ENCODE data around the gene FLNA. TPM values are rescaled to one million over a fixed set of nuclear protein-coding genes. Genes with fewer than 3 reads are reported as not detected.
A peak's percentile ranks its signal among the peaks of the same experiment; 100 is the strongest.

The FLNA gene
- total and polyA plus RNA-seq, 2 experiments from 2014 or later, result 1,379 to 2,857 TPM

GRCh38 chrX:154321152-154321551 is 53.3 kb downstream of the FLNA start:
- no peak for DNase-seq

DNA sequence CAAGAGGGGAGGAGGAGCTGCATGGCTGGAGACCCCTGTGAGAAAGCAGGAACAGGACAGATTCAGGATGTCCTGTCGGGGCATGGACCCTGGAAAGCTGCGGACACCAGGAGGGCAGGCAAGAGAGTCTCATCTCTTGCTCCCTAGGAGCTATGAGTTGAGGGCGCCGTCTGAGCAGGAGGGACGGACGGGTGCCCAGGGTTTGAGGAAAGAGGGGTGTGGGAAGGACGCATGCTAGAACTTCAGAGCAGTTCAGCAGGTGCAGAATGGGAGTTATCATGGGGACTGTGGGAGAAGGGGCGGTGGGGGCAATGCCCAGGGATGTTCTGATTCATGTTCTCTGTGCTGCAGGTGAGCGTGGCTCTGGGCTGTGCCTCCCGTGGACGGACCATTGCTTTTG is 54.0 kb downstream of the FLNA start:
- H3K36me3 ChIP-seq (ENCODE audit: low read depth), result no peaks in the 10 kb centered on the region

More at GRCh38 chrX:154321152-154321551, 53.3 kb downstream of the FLNA start:
- H3K79me2 ChIP-seq (ENCODE audit: insufficient read depth), result no peaks in the 10 kb centered on the region
- H3K4me1 ChIP-seq (ENCODE audit: insufficient read depth), result no peaks in the 10 kb centered on the region
- no peaks in the 10 kb centered on the region for H4K20me1 ChIP-seq (ENCODE audit: insufficient read depth)
- no peaks in the 10 kb centered on the region for H3F3A ChIP-seq (ENCODE audit: insufficient read depth)
- H3K27me3 ChIP-seq (replicated peaks; ENCODE audit: insufficient read depth), result no peaks in the 10 kb centered on the region; the same call in 1 of the 2 replicates
- no peak overlapping the region for H2AFZ ChIP-seq
- no peak overlapping the region for H3K4me2 ChIP-seq (ENCODE audit: unreplicated experiment)
- WGBS, 2 experiments (ENCODE audit: low coverage in 1 of 2, low lambda C conversion rate in 2 of 2, missing lambda C conversion rate in 2 of 2), result 48 to 58% methylated on average over 7 of the region's 7 CpGs
- no peak overlapping the region for H3K27ac ChIP-seq
- no peak overlapping the region for H3K9ac ChIP-seq
- no peaks in the 10 kb centered on the region for H3K9me3 ChIP-seq (ENCODE audit: low read depth)
- TF ChIP-seq EZH2 (IDR thresholded peaks at IDR 0.05; ENCODE audit: insufficient read depth, poor library complexity, severe bottlenecking) (no peak), EZH2phosphoT487 (IDR thresholded peaks at IDR 0.05; ENCODE audit: insufficient read depth, low read depth) (no peak)
- no peak overlapping the region for H3K4me3 ChIP-seq
- no peaks in the 10 kb centered on the region for H3K9me2 ChIP-seq (ENCODE audit: insufficient read depth)
- in situ Hi-C loops (cut with MboI), result no loop called here
- H3K36me3 ChIP-seq (ENCODE audit: low read depth), result no peaks in the 10 kb centered on the region

DNA sequence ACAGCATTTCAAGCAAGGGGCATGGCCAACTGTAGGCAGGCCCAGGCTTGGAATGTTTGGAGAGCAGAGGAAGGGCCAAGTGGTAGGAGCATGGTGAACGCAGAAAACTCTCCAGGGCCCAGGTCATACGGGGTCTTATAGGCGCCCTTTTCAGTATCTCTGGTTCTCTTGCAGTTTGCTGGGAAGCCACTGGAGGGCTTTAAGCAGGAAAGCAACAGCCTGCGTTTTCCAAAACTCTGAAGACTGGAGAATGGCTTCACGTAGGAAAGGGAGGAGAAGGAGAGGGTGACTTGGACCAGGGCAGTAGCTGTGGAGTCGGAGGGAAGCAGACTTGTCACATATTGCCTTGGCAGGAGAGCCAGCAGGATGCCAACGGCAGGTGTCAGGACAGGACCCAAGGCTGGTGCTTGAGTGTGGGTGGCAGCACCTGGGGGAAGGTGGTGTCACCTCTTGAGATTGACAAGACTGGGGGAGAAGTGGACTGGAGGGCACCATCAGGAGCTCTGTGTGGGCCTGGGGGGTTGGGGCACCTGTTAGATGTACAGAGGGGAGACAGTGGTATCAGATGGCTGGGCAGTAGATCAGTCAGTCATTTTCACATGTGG is 56.9 kb downstream of the FLNA start:
- Histone ChIP-seq H4K20me1 (ENCODE audit: insufficient read depth) (no peaks in the 10 kb centered on the region), H3K27me3 (replicated peaks; ENCODE audit: insufficient read depth) (no peaks in the 10 kb centered on the region), H3K36me3 (ENCODE audit: low read depth) (no peaks in the 10 kb centered on the region), H3K4me2 (ENCODE audit: unreplicated experiment) (no peak overlapping the region), H3K4me1 (ENCODE audit: insufficient read depth) (peaks cover 7% of the 10 kb centered on the region; the same call in 1 of the 2 replicates), H3K4me3 (no peak overlapping the region), H3K27ac (no peak overlapping the region), H3K79me2 (ENCODE audit: insufficient read depth) (no peaks in the 10 kb centered on the region), H3K9me2 (ENCODE audit: insufficient read depth) (no peaks in the 10 kb centered on the region), H3K9ac (no peak overlapping the region), H3K9me3 (ENCODE audit: low read depth) (no peaks in the 10 kb centered on the region), H2AFZ (no peak overlapping the region), H3F3A (ENCODE audit: insufficient read depth) (no peaks in the 10 kb centered on the region)
- DNase-seq, result peak; percentile 39
- WGBS, 2 experiments (ENCODE audit: low coverage in 1 of 2, low lambda C conversion rate in 2 of 2, missing lambda C conversion rate in 2 of 2), result 7 to 8% methylated on average over 4 to 7 of the region's 7 CpGs
- TF ChIP-seq EZH2phosphoT487 (IDR thresholded peaks at IDR 0.05; ENCODE audit: insufficient read depth, low read depth), result no peak
- TF ChIP-seq EZH2 (IDR thresholded peaks at IDR 0.05; ENCODE audit: insufficient read depth, poor library complexity, severe bottlenecking), result no peak
- in situ Hi-C loops (cut with MboI), result no loop called here

More for the DNA sequence above, 54.0 kb downstream of the FLNA start:
- WGBS, 2 experiments (ENCODE audit: low coverage in 1 of 2, low lambda C conversion rate in 2 of 2, missing lambda C conversion rate in 2 of 2), result 58 to 72% methylated on average over 6 to 10 of the region's 11 CpGs
- no peak overlapping the region for H2AFZ ChIP-seq
- H3K4me1 ChIP-seq (ENCODE audit: insufficient read depth), result no peaks in the 10 kb centered on the region
- no peak overlapping the region for H3K4me2 ChIP-seq (ENCODE audit: unreplicated experiment)
- H4K20me1 ChIP-seq (ENCODE audit: insufficient read depth), result no peaks in the 10 kb centered on the region
- H3F3A ChIP-seq (ENCODE audit: insufficient read depth), result no peaks in the 10 kb centered on the region
- no peak overlapping the region for H3K4me3 ChIP-seq
- no peaks in the 10 kb centered on the region for H3K79me2 ChIP-seq (ENCODE audit: insufficient read depth)
- in situ Hi-C loops (cut with MboI), result no loop called here
- TF ChIP-seq EZH2phosphoT487 (IDR thresholded peaks at IDR 0.05; ENCODE audit: insufficient read depth, low read depth) (no peak), EZH2 (IDR thresholded peaks at IDR 0.05; ENCODE audit: insufficient read depth, poor library complexity, severe bottlenecking) (no peak)
- H3K9ac ChIP-seq, result no peak overlapping the region
- H3K27ac ChIP-seq, result no peak overlapping the region
- DNase-seq, result no peak
- no peaks in the 10 kb centered on the region for H3K9me3 ChIP-seq (ENCODE audit: low read depth)
- no peaks in the 10 kb centered on the region for H3K9me2 ChIP-seq (ENCODE audit: insufficient read depth)
- H3K27me3 ChIP-seq (replicated peaks; ENCODE audit: insufficient read depth), result no peaks in the 10 kb centered on the region; the same call in 1 of the 2 replicates

- Histone ChIP-seq H3K4me2 (ENCODE audit: unreplicated experiment) (no peak overlapping the region), H2AFZ (no peak overlapping the region), H3K27ac (no peak overlapping the region), H4K20me1 (ENCODE audit: insufficient read depth) (no peaks in the 10 kb centered on the region), H3F3A (ENCODE audit: insufficient read depth) (no peaks in the 10 kb centered on the region), H3K79me2 (ENCODE audit: insufficient read depth) (no peaks in the 10 kb centered on the region), H3K9me2 (ENCODE audit: insufficient read depth) (no peaks in the 10 kb centered on the region), H3K36me3 (ENCODE audit: low read depth) (no peaks in the 10 kb centered on the region), H3K4me1 (ENCODE audit: insufficient read depth) (peaks cover 7% of the 10 kb centered on the region; the same call in 1 of the 2 replicates), H3K9me3 (ENCODE audit: low read depth) (no peaks in the 10 kb centered on the region), H3K27me3 (replicated peaks; ENCODE audit: insufficient read depth) (no peaks in the 10 kb centered on the region), H3K9ac (no peak overlapping the region), H3K4me3 (no peak overlapping the region)
- no peak for TF ChIP-seq EZH2 (IDR thresholded peaks at IDR 0.05; ENCODE audit: insufficient read depth, poor library complexity, severe bottlenecking)
- no peak for TF ChIP-seq EZH2phosphoT487 (IDR thresholded peaks at IDR 0.05; ENCODE audit: insufficient read depth, low read depth)
- DNase-seq, result no peak
- WGBS, 2 experiments (ENCODE audit: low coverage in 1 of 2, low lambda C conversion rate in 2 of 2, missing lambda C conversion rate in 2 of 2), result 63 to 72% methylated on average over 3 of the region's 3 CpGs
- in situ Hi-C loops (cut with MboI), result no loop called here
These were observed 59.0 kb downstream of the FLNA start for GRCh38 chrX:154315416-154315815.

Data from GM23248 (cell line).